ENCODE results near the gene ARHGEF1. TPM values are rescaled to one million over a fixed set of nuclear protein-coding genes. Genes with fewer than 3 reads are reported as not detected.

ARHGEF1 gene
- total RNA-seq, 2 experiments from 2014 or later = 1,019 to 1,047 TPM

- peaks cover 72% of the 10 kb centered on the region for H3K4me1 Mint-ChIP-seq (ENCODE audit: low read depth)
- CTCF ChIA-PET = interaction anchor here (1.0 to 8.8 kb wide), 2 partner anchors 17 to 31 kb away, joined by 5 to 119 read pairs; partner anchors contain the start of genes CD79A and RPS19
- no peaks in the 10 kb centered on the region for H3K9me3 Mint-ChIP-seq
- Histone ChIP-seq H3K9me3 (ENCODE audit: control insufficient read depth in 1 of 2, insufficient read depth in 1 of 2, low read length in 2 of 2) (no peaks in the 10 kb centered on the region), H3K27ac (ENCODE audit: low read depth in 1 of 2, low read length in 2 of 2) (no peak overlapping the region), H3K4me3 (ENCODE audit: low read length) (no peak overlapping the region), H3K36me3 (ENCODE audit: insufficient read depth, low read length) (peaks cover 76% of the 10 kb centered on the region), H3K27me3 (ENCODE audit: control insufficient read depth in 1 of 2, insufficient read depth in 2 of 2, low read length in 2 of 2) (no peaks in the 10 kb centered on the region), H3K4me1 (ENCODE audit: insufficient read depth, low read length) (peaks cover 95% of the 10 kb centered on the region)
- H3K27me3 Mint-ChIP-seq = no peaks in the 10 kb centered on the region
- DNase-seq (no peak), ATAC-seq (ENCODE audit: poor library complexity) (no peak)
- H3K36me3 Mint-ChIP-seq (ENCODE audit: low read depth) = peaks cover 88% of the 10 kb centered on the region
- TF ChIP-seq CTCF (IDR thresholded peaks at IDR 0.05) = no peak
- peak overlapping the region; percentile 98 for H3K27ac Mint-ChIP-seq
- POLR2A ChIA-PET = interaction anchor here (0.6 to 12.4 kb wide), 7 partner anchors 10 to 68 kb away, joined by 3 to 465 read pairs (median 21); partner anchors contain the start of genes CD79A, RABAC1 and RPS19
- intact Hi-C loops (cut with DNase I, micrococcal nuclease) = no loop called here
- peak overlapping the region; percentile 20 for H3K4me3 Mint-ChIP-seq
Observed at GRCh38 chr19:41890936-41891335, 8.0 kb downstream of the ARHGEF1 start.

- H3K9me3 Mint-ChIP-seq = no peaks in the 10 kb centered on the region
- no peaks in the 10 kb centered on the region for H3K27me3 Mint-ChIP-seq
- H3K27ac Mint-ChIP-seq = peak overlapping the region; percentile 98
- Histone ChIP-seq H3K27me3 (ENCODE audit: control insufficient read depth in 1 of 2, insufficient read depth in 2 of 2, low read length in 2 of 2) (no peaks in the 10 kb centered on the region), H3K4me3 (ENCODE audit: low read length) (no peak overlapping the region), H3K36me3 (ENCODE audit: insufficient read depth, low read length) (peaks cover 84% of the 10 kb centered on the region), H3K4me1 (ENCODE audit: insufficient read depth, low read length) (peaks cover 94% of the 10 kb centered on the region), H3K9me3 (ENCODE audit: control insufficient read depth in 1 of 2, insufficient read depth in 1 of 2, low read length in 2 of 2) (no peaks in the 10 kb centered on the region), H3K27ac (ENCODE audit: low read depth in 1 of 2, low read length in 2 of 2) (peak overlapping the region; percentile 52 to 57)
- ChIA-PET CTCF (interaction anchor here (0.5 to 8.8 kb wide), 2 partner anchors 8 to 19 kb away, joined by 3 to 119 read pairs; partner anchors contain the start of gene CD79A), POLR2A (interaction anchor here (0.9 to 12.4 kb wide), 7 partner anchors 11 to 67 kb away, joined by 3 to 465 read pairs (median 5); partner anchors contain the start of genes CD79A, RABAC1 and RPS19)
- H3K36me3 Mint-ChIP-seq (ENCODE audit: low read depth) = peaks cover 83% of the 10 kb centered on the region
- peaks cover 60% of the 10 kb centered on the region for H3K4me1 Mint-ChIP-seq (ENCODE audit: low read depth)
- H3K4me3 Mint-ChIP-seq = no peak overlapping the region
- ATAC-seq (ENCODE audit: poor library complexity) (no peak), DNase-seq (no peak)
- no peak for TF ChIP-seq CTCF (IDR thresholded peaks at IDR 0.05)
- intact Hi-C loops (cut with DNase I, micrococcal nuclease) = no loop called here
Observed at GRCh38 chr19:41892173-41892902, 9.4 kb downstream of the ARHGEF1 start.

GRCh38 chr19:41893899-41894298, 10.9 kb downstream of the ARHGEF1 start:
- peaks cover 83% of the 10 kb centered on the region for H3K36me3 Mint-ChIP-seq (ENCODE audit: low read depth)
- DNase-seq (peak in 2 of 14 experiments; percentile 50 to 58), ATAC-seq (ENCODE audit: poor library complexity) (peak; percentile 55)
- Histone ChIP-seq H3K27me3 (ENCODE audit: control insufficient read depth in 1 of 2, insufficient read depth in 2 of 2, low read length in 2 of 2) (no peaks in the 10 kb centered on the region), H3K36me3 (ENCODE audit: insufficient read depth, low read length) (peaks cover 90% of the 10 kb centered on the region), H3K4me1 (ENCODE audit: insufficient read depth, low read length) (peaks cover 87% of the 10 kb centered on the region), H3K4me3 (ENCODE audit: low read length) (no peak overlapping the region), H3K27ac (ENCODE audit: low read depth in 1 of 2, low read length in 2 of 2) (peak overlapping the region; percentile 24 to 60), H3K9me3 (ENCODE audit: control insufficient read depth in 1 of 2, insufficient read depth in 1 of 2, low read length in 2 of 2) (no peaks in the 10 kb centered on the region)
- H3K4me1 Mint-ChIP-seq (ENCODE audit: low read depth) = peaks cover 57% of the 10 kb centered on the region
- H3K9me3 Mint-ChIP-seq = no peaks in the 10 kb centered on the region
- H3K27me3 Mint-ChIP-seq = no peaks in the 10 kb centered on the region
- ChIA-PET POLR2A (no interaction called here), CTCF (no interaction called here)
- peak overlapping the region; percentile 76 for H3K27ac Mint-ChIP-seq
- intact Hi-C loops (cut with DNase I, micrococcal nuclease) = no loop called here
- H3K4me3 Mint-ChIP-seq = peak overlapping the region; percentile 56
- TF ChIP-seq CTCF (IDR thresholded peaks at IDR 0.05) = no peak

All from CD4-positive, alpha-beta T cell (primary cell).